BJ (cell line): ENCODE measurements around the gene CYP4B1. TPM values are rescaled to one million over a fixed set of nuclear protein-coding genes. Genes with fewer than 3 reads are reported as not detected.
"Not testable (repeated sequence)": the region's sequence is repeated elsewhere in the genome, so short reads cannot be mapped to it uniquely, and the experiment has no call there.

Experiments used
- CTCF ChIA-PET: fragments of 350-600 bp; formaldehyde crosslinking; extraction: SDS; loops from one replicate; lab custom pipeline; 2021; ENCODE audit warnings: antibody characterized with exemption, inconsistent platforms; lab: Yijun Ruan, JAX
- POLR2A ChIA-PET: fragments of 300-600 bp; sonication (Branson Sonifier 250); formaldehyde crosslinking; extraction: SDS; loops from one replicate; lab custom pipeline; 2021; ENCODE audit warnings: antibody characterized with exemption; lab: Charles Lee
- DNase-seq: peaks from one replicate; pipeline ENCODE4 v3.0.0-alpha.2; 2011; ENCODE audit warnings: low read depth
- H3K27me3 ChIP-seq: 2 replicates; pipeline ENCODE4 v1.6.0; 2011; ENCODE audit warnings: low read length; ENCODE audit not compliant: control insufficient read depth, insufficient read depth
- H3K36me3 ChIP-seq: 2 replicates; pipeline ENCODE4 v1.5.1; 2011; ENCODE audit warnings: low read length; ENCODE audit not compliant: control insufficient read depth, insufficient read depth
- H3K4me3 ChIP-seq: 2 replicates; pipeline ENCODE4 v1.5.1; 2011; ENCODE audit warnings: low read depth, mild to moderate bottlenecking, control low read depth, low read length
- polyA plus RNA-seq: library from polyadenylated mRNA; depleted of rRNA; stranded (reverse); fragments of >200 nt; gene quantifications from 2 replicates; pipeline ENCODE4 v1.2.3, GENCODE V29; 2011
- TF ChIP-seq, protein P1 (sequence below): IDR thresholded peaks from 2 replicates; pipeline ENCODE4 v1.5.1; 2011; ENCODE audit warnings: low read depth, mild to moderate bottlenecking, control low read depth, inconsistent platforms, low read length, moderate library complexity; ENCODE audit not compliant: insufficient read depth

CYP4B1 gene
- polyA plus RNA-seq, 1 experiment, result not detected

DNA sequence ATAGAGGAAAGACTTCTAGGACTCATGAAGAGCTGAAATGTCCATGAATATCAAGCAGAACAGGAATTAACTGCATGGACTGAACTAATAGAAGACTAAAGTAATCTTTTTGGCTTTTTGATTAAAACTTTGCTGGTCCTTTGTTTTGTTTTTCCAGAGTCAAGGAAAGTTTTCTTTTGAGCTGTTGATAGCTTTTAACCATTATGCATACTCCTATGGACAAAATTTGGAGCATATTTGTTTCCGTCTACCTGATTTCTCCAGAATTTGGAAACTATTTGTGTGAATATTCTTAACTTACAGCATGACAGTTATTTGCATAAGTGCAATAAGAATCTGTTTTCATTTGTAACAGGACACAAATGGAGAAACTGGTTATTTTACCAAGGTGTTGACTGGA is 24.5 kb upstream of the CYP4B1 start:
- TF ChIP-seq, protein P1, sequence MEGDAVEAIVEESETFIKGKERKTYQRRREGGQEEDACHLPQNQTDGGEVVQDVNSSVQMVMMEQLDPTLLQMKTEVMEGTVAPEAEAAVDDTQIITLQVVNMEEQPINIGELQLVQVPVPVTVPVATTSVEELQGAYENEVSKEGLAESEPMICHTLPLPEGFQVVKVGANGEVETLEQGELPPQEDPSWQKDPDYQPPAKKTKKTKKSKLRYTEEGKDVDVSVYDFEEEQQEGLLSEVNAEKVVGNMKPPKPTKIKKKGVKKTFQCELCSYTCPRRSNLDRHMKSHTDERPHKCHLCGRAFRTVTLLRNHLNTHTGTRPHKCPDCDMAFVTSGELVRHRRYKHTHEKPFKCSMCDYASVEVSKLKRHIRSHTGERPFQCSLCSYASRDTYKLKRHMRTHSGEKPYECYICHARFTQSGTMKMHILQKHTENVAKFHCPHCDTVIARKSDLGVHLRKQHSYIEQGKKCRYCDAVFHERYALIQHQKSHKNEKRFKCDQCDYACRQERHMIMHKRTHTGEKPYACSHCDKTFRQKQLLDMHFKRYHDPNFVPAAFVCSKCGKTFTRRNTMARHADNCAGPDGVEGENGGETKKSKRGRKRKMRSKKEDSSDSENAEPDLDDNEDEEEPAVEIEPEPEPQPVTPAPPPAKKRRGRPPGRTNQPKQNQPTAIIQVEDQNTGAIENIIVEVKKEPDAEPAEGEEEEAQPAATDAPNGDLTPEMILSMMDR, result no peak
- CTCF ChIA-PET, result no interaction called here
- DNase-seq, result no peak
- POLR2A ChIA-PET, result no interaction called here
- no peaks in the 10 kb centered on the region for H3K27me3 ChIP-seq
- no peak overlapping the region for H3K4me3 ChIP-seq
- H3K36me3 ChIP-seq, result no peaks in the 10 kb centered on the region

DNA sequence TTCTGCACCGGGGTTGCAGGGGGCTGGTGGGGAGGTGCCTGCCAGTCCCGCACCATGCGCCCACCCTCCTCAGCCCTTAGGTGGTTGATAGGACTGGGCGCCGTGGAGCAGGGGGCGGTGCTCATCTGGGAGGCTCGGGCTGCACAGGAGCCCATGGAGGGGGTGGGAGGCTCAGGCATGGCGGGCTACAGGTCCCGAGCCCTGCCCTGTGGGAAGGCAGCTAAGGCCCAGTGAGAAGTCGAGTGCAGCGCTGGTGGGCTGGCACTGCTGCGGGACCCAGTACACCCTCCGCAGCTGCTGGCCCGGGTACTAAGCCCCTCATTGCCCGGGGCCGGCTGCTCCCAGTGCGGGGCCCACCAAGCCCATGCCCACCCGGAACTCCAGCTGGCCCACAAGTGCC is 20.4 kb upstream of the CYP4B1 start:
- H3K4me3 ChIP-seq, POLR2A ChIA-PET, DNase-seq, H3K36me3 ChIP-seq, CTCF ChIA-PET, H3K27me3 ChIP-seq: not testable (repeated sequence)

DNA sequence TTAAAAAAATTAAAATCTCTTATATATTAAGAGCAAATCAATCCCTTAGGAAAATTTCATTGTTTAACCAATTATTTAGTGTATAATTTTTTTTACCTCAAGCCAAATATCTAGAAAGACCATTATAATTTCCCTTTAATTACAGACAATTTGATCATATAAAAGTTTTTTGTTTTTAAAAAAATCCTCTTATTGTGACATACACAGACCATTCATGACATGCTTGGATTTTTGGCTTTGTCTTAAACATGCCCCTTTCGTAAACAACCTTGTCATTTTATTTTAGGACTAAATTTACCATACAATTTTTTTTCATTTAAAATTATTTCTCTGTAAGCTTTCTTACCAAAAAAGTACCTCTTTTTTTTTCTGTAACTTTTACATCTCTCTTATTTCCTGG is 14.2 kb upstream of the CYP4B1 start:
- CTCF ChIA-PET, result no interaction called here

DNA sequence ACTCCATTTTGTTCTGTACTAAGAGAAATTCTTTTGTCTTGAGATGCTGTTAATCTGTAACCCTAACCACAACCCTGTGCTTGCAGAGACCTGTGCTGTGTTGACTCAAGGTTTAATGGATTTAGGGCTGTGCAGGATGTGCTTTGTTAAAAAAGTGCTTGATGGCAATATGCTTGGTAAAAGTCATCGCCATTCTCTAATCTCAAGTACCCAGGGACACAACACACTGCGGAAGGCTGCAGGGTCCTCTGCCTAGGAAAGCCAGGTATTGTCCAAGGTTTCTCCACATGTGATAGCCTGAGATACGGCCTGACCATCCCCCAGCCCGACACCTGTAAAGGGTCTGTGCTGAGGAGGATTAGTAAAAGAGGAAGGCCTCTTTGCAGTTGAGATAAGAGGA is 10.2 kb upstream of the CYP4B1 start:
- CTCF ChIA-PET, DNase-seq, H3K27me3 ChIP-seq, POLR2A ChIA-PET, H3K36me3 ChIP-seq, H3K4me3 ChIP-seq: not testable (repeated sequence)

More for the DNA sequence above, 14.2 kb upstream of the CYP4B1 start:
- Histone ChIP-seq H3K27me3 (no peaks in the 10 kb centered on the region), H3K4me3 (no peak overlapping the region), H3K36me3 (no peaks in the 10 kb centered on the region)
- TF ChIP-seq, protein P1, result no peak
- POLR2A ChIA-PET, result no interaction called here
- no peak for DNase-seq

DNA sequence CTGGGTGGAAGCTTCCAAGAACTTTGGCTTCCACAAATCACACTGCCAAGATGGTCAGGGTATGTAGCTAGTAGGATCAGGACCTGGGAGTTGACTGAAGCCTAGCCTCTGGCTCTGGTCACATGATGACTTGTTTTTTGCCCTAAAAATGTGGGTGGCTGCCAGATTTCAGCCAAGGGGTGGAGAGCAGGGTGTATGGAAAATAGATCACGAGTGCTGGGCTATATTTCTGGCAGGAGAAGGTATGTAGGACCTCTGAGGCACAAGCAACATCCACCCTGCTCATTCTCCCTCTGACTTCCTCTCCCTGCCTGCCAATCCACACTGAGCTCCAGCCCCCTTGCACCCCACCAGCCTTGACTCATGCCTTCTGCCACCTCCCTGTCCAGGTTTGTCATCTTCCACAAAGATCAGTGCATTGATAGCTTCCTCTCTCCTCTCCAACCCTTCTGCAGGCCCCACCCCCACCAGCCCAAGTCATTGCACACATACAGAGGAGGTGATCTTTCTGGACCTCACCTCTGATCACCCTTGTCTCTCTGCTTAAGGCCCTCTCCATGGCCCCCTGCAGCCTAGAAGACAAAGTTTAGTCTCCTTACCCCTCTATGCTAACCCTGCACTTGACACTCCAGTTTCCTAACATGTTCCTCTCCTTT is 8.3 kb upstream of the CYP4B1 start:
- TF ChIP-seq, protein P1, result no peak
- ChIA-PET POLR2A (no interaction called here), CTCF (no interaction called here)

DNA sequence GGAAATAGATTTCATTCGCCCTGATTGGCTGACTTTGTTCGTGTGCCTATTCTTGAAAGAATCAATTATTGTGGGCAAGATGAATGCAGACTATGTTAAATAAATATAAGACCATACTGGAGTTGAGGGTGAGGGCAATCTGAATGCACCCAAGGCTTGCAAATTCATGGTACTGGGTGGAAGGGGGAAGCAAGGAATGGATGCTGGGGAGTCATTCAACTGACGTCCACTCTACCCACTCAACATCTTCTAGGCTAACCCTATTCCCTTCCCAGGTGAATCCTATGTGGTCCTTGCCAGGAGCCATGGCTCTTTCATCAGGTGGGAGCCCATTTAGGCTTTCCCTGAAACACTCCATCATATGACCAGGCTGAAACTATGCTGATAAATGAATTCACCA is 5.7 kb upstream of the CYP4B1 start:
- no peak overlapping the region for H3K4me3 ChIP-seq
- POLR2A ChIA-PET, result no interaction called here
- no peaks in the 10 kb centered on the region for H3K36me3 ChIP-seq
- CTCF ChIA-PET, result no interaction called here
- H3K27me3 ChIP-seq, result no peaks in the 10 kb centered on the region
- TF ChIP-seq, protein P1, result no peak
- DNase-seq, result no peak

More for the DNA sequence above, 8.3 kb upstream of the CYP4B1 start:
- Histone ChIP-seq H3K27me3 (no peaks in the 10 kb centered on the region), H3K4me3 (no peak overlapping the region), H3K36me3 (no peaks in the 10 kb centered on the region)
- no peak for DNase-seq
